ENCODE data around the gene LDLRAD3. TPM values are rescaled to one million over a fixed set of nuclear protein-coding genes. Genes with fewer than 3 reads are reported as not detected.

Gene LDLRAD3
- total RNA-seq, 2 experiments from 2014 or later = 0.12 to 0.24 TPM

DNA sequence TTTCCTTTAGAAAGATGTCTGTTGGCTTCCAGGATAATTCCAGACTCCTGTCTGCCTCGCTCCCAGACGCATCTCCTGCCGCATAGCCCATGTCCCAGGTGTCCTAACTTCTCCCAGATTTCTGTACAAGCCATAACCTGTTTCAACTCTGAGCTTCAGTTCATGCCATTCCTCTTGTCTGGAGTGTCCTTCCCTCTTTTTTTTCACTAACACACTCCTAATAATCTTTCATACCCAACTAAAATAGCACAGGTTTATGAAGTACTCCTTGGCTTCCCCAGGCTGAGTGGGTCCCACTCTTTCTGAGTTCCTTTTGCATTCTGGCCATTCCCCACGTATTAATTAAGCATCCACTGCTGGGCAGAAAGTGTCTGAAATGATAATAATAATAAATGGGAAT is 123.0 kb downstream of the LDLRAD3 start:
- Mint-ChIP-seq H3K4me1 (no peaks in the 10 kb centered on the region), H3K36me3 (no peaks in the 10 kb centered on the region), H3K9me3 (peaks cover 5% of the 10 kb centered on the region), H3K27me3 (no peaks in the 10 kb centered on the region), H3K27ac (no peak overlapping the region), H3K4me3 (no peak overlapping the region)
- no peak for DNase-seq

DNA sequence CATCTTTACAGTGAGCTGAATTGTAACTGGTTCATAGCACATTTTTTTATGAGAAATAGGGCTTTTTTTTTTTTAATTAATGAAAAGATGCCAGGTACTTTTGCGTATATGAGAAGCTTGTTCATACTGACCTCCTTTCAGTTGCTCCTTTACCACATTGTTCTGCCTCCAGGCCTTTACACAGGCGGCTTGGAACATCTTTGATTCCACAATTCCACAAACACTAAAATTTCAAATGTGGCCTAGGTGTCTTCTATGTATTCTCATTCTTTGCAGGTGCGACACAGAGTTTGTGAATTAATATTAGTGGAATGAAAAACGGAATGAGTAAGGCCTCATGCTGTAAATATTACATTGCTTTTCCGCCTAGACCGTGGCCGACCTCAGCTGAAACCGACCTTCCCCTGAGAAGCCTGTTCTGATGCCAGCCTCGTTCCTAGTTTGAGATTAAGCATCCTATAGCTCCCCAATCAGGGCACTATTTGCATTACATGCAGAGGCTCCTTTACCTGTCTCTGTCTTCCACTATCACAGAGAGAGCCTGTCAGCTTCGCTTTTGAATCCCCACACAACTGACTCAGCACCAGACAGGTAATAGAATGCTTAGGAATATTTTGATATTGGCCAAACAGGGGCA is 125.8 kb downstream of the LDLRAD3 start:
- DNase-seq = no peak

DNA sequence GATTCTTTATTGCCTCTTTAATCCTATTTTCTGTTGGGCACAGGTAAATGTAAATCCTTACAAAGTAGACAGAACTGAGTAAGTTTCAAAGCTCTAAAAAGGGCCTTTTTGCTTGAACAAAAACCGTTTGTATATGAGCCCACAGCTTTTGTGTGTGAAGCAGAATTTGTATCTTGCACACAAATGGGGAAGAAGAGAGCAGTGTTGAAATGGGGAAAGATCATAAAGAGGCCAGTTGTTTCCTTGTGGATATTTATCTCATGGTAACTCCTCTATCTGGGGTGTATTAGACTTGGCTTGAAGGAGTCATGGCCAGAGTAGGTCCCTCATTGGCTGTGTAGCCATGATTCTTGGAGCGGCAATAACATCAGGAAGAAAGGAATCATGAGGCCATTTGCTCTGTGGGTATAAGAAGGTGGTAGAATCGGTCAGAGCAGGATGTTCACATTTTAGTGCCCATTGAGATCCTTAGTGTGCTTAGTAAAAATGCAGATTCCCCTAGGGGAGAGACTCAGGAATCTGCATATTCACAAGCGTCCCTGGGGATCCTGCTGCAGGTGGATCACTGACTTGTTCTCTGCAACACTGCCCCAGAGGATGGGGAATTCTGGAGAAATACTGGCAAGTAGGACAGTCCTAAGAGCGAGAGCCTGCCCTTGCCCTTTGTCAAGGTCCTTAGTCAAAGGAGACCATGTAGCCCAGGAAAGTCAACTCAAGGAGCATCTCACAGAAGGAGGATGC is 126.5 kb downstream of the LDLRAD3 start:
- H3K4me1 Mint-ChIP-seq = no peaks in the 10 kb centered on the region
- H3K4me3 Mint-ChIP-seq = no peak overlapping the region
- no peaks in the 10 kb centered on the region for H3K27me3 Mint-ChIP-seq
- peaks cover 5% of the 10 kb centered on the region for H3K9me3 Mint-ChIP-seq
- H3K27ac Mint-ChIP-seq = no peak overlapping the region
- no peak for DNase-seq
- no peaks in the 10 kb centered on the region for H3K36me3 Mint-ChIP-seq

More for the DNA sequence above, 125.8 kb downstream of the LDLRAD3 start:
- Mint-ChIP-seq H3K27me3 (no peaks in the 10 kb centered on the region), H3K27ac (no peak overlapping the region), H3K4me1 (no peaks in the 10 kb centered on the region), H3K36me3 (no peaks in the 10 kb centered on the region), H3K9me3 (peaks cover 5% of the 10 kb centered on the region), H3K4me3 (no peak overlapping the region)

DNA sequence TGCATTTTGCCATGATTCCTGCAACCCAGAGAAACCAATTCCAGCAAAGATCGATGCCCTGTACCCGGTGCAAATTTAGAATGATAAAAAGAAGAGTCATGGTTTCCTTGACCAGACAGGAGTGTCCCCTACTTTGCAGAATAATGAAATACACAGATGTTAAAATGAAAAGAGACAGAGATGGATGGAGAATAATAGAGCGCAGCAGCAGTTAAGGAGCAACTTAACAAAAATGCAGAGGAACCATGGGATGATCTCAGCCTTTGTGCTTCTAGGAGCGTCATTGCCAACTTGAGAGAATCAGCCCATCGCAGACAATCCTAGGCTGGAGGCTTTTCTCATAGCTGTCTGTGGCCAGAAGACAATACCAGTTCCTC is 127.1 kb downstream of the LDLRAD3 start:
- peaks cover 5% of the 10 kb centered on the region for H3K9me3 Mint-ChIP-seq
- no peak overlapping the region for H3K27ac Mint-ChIP-seq
- H3K27me3 Mint-ChIP-seq = no peaks in the 10 kb centered on the region
- no peak for DNase-seq
- no peaks in the 10 kb centered on the region for H3K4me1 Mint-ChIP-seq
- H3K36me3 Mint-ChIP-seq = no peaks in the 10 kb centered on the region
- H3K4me3 Mint-ChIP-seq = no peak overlapping the region

GRCh38 chr11:36071917-36072500 is 128.1 kb downstream of the LDLRAD3 start:
- H3K27ac Mint-ChIP-seq = no peak overlapping the region
- no peaks in the 10 kb centered on the region for H3K36me3 Mint-ChIP-seq
- DNase-seq = no peak
- H3K9me3 Mint-ChIP-seq = peaks cover 2% of the 10 kb centered on the region
- no peak overlapping the region for H3K4me3 Mint-ChIP-seq
- no peaks in the 10 kb centered on the region for H3K4me1 Mint-ChIP-seq
- no peaks in the 10 kb centered on the region for H3K27me3 Mint-ChIP-seq

DNA sequence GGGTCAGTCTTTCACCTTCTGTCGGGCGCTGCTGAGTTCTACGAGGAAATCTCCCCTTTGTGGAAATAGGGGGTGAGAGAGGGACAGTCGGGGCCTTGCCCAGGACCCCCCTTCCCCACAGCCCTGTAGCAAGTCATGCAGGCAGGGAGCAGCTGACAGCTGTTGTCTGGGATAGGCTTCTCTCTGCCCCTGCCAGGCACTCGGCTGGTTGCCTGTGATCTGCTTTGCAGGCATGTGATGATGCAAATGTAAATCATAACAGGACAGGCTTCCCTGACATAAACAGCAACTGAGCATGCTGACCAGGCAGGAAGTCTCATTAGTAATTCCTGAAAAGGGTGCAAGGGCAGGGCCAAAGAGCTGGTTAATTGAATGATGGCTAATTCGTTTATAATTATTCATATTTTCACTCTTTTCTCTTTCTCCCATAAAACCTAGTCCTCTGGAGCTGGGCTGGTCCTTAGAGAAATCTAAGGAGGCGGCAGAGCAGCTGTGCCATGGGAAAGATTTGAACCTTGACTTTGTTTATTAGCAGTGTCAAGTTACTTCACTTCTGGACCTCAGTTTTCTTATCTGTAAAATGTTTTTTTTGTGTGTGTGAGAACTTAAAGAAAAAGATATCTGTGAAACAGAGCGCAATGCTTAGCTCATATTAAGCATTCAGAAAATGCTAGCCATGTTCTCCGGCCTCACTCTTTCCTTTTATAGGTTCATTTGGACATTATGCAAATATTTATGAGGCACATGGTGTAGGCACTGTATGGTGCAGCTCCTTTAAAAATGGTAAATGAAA is 129.7 kb downstream of the LDLRAD3 start:
- Mint-ChIP-seq H3K36me3 (no peaks in the 10 kb centered on the region), H3K27me3 (no peaks in the 10 kb centered on the region), H3K9me3 (no peaks in the 10 kb centered on the region), H3K4me1 (no peaks in the 10 kb centered on the region), H3K27ac (no peak overlapping the region), H3K4me3 (no peak overlapping the region)
- DNase-seq = no peak

GRCh38 chr11:36074941-36075431 is 131.1 kb downstream of the LDLRAD3 start:
- Mint-ChIP-seq H3K27ac (no peak overlapping the region), H3K4me1 (no peaks in the 10 kb centered on the region), H3K9me3 (no peaks in the 10 kb centered on the region), H3K36me3 (no peaks in the 10 kb centered on the region), H3K27me3 (no peaks in the 10 kb centered on the region), H3K4me3 (no peak overlapping the region)
- DNase-seq = no peak

- Mint-ChIP-seq H3K36me3 (no peaks in the 10 kb centered on the region), H3K27me3 (no peaks in the 10 kb centered on the region), H3K4me3 (no peak overlapping the region), H3K27ac (no peak overlapping the region), H3K4me1 (no peaks in the 10 kb centered on the region), H3K9me3 (no peaks in the 10 kb centered on the region)
- no peak for DNase-seq
These were observed 133.5 kb downstream of the LDLRAD3 start for GRCh38 chr11:36077368-36077767.

DNA sequence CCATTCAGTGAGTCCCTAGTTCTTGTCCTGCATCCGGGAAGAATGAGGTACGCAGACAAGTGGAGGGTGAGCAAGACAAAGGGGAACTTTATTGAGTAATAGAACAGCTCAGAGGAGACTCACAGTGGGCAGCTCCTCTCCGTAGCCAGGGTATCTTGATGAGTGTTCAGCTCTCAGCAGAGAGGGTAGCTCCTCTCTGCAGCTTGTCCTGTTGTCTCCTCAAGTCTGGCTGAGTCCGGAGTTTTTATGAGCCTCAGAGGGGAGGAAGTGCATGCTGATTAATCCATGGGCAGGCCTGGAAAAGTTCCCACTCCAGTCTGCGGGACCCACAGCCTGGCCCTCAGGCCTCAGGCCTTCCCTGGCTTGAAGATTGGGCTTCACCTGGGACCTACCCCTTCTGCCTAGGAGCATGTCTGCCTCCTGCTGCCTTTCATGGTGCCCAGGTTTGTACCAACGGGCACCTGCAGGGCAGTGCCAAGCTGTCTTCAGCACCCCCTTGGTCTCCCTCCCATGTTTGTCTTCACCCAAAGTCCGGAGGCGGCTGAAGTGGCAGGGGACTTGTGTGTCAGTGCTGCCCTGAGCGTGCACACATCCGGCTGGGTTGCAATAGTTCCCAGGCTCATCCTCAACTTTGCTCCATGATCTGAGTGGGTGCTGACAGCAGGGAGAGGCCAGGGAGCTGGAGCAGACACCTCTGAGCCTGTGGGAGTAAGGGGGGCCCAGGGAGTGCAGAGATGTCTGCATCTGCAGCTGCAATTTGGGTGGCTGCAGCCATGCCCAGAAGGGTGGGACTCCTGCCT is 134.2 kb downstream of the LDLRAD3 start:
- no peak for DNase-seq
- Mint-ChIP-seq H3K36me3 (no peaks in the 10 kb centered on the region), H3K4me3 (no peak overlapping the region), H3K27me3 (no peaks in the 10 kb centered on the region), H3K9me3 (no peaks in the 10 kb centered on the region), H3K27ac (no peak overlapping the region), H3K4me1 (no peaks in the 10 kb centered on the region)

DNA sequence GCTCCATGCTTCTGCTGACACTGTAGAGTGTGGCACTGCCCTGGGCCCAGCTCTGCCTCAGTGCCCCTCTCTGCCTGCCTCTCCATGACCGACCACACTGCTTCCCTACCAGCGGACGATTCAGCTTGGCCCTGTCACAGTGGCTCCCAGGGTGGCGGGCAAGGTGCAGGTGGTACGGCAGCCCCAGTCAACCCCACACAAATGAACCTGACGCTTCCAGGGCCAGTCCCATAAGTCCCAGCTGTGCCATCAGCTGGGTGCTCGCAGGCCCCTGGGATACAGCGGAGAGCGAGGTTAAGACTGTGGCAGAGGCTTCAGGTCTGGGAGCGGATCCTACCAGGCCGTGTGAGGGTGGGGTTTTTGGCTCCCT is 134.8 kb downstream of the LDLRAD3 start:
- Mint-ChIP-seq H3K27ac (no peak overlapping the region), H3K27me3 (no peaks in the 10 kb centered on the region), H3K4me3 (no peak overlapping the region), H3K36me3 (no peaks in the 10 kb centered on the region), H3K9me3 (no peaks in the 10 kb centered on the region), H3K4me1 (no peaks in the 10 kb centered on the region)
- DNase-seq = no peak

DNA sequence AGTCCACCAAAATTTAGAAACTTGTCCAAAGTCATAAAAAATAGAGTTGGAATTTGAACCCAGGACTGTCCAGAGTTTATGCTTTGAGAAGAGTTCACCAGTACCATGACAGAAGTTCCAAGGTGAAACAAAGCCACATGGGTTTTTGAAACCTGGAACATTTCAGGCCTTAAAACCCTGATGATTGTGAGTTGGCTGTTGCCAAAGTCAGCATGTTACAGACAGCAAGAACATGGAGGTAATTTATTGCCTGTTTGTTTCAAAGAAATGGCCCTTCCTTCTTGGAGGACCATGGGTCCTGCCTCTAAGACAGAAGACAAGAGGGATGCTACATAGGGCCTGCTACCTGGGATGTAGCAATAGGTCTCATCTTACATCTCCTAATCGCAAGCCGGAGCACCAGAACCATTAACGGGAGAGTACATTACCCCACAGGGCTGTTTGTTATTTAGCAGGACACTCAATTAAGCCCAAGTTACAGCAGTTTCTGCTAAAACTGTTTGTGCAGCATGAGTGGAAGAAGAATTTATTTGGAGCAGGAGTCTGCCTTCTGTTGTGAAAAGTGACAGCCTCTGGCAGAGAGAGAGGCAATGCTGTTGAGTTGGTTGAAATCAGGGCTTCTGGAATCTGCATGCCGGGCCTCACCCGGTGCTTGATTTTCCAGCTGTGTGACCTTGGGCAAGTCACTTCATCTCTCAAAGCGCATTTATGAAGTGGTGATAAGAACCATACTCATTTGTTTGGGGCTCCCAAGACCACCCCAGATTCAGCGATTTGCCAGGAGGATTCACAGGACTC is 136.2 kb downstream of the LDLRAD3 start:
- Mint-ChIP-seq H3K4me1 (no peaks in the 10 kb centered on the region), H3K27me3 (no peaks in the 10 kb centered on the region), H3K4me3 (no peak overlapping the region), H3K36me3 (no peaks in the 10 kb centered on the region), H3K27ac (no peak overlapping the region), H3K9me3 (no peaks in the 10 kb centered on the region)
- DNase-seq = no peak

GRCh38 chr11:36081274-36081945 is 137.5 kb downstream of the LDLRAD3 start:
- Mint-ChIP-seq H3K27me3 (no peaks in the 10 kb centered on the region), H3K4me3 (no peak overlapping the region), H3K9me3 (no peaks in the 10 kb centered on the region), H3K4me1 (no peaks in the 10 kb centered on the region), H3K36me3 (no peaks in the 10 kb centered on the region), H3K27ac (no peak overlapping the region)
- no peak for DNase-seq

GRCh38 chr11:36086366-36086765 is 142.5 kb downstream of the LDLRAD3 start:
- peaks cover 17% of the 10 kb centered on the region for H3K27me3 Mint-ChIP-seq
- H3K9me3 Mint-ChIP-seq = no peaks in the 10 kb centered on the region
- H3K36me3 Mint-ChIP-seq = no peaks in the 10 kb centered on the region
- H3K27ac Mint-ChIP-seq = no peak overlapping the region
- H3K4me3 Mint-ChIP-seq = no peak overlapping the region
- no peak for DNase-seq
- no peaks in the 10 kb centered on the region for H3K4me1 Mint-ChIP-seq

Measured in activated naive CD8-positive, alpha-beta T cell treated with anti-CD3 and anti-CD28 coated beads for 36 hours (primary cell).